Inferior parietal cortex (tissue), 1 donor: Measurements from ENCODE around the gene TMEM25.

Experiments
- DNase-seq: peaks from one replicate; pipeline ENCODE4 v3.0.0-alpha.2; 2016; ENCODE audit errors: extremely low spot score

TMEM25 gene

GRCh38 chr11:118581057-118581456 lies 50.1 kb downstream of the TMEM25 start:
- no peak for DNase-seq
